Measurements from ENCODE around the gene CALML4. TPM values are rescaled to one million over a fixed set of nuclear protein-coding genes. Genes with fewer than 3 reads are reported as not detected.
A peak's percentile ranks its signal among the peaks of the same experiment; 100 is the strongest.
"Not testable (repeated sequence)": the region's sequence is repeated elsewhere in the genome, so short reads cannot be mapped to it uniquely, and the experiment has no call there.

The CALML4 gene
- polyA plus RNA-seq, 1 donor: 170 TPM

DNA sequence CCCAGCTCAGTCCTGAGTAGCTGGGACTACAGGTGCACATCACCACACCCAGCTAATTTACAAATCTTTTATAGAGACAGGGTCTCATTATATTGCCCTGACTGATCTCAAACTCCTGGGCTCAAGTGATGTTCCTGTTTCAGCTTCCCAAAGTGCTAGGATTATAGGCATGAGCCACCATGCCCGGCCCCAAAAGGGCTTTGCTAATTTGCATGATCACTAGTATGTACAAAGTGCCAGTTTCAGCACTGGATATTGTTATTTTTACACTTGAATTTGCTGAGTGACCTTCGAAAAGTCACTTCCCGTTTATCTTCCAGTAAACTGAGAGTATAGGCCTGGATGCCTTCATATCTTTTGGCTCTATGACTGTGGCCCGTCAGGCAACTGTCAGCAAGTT lies 12.2 kb upstream of the CALML4 start:
- no peak for DNase-seq
- no peak overlapping the region for H3K4me3 ChIP-seq (ENCODE audit: low read length)
- no peaks in the 10 kb centered on the region for H3K4me1 ChIP-seq (ENCODE audit: control insufficient read depth, insufficient read depth, low read length)
- H3K36me3 ChIP-seq (ENCODE audit: control insufficient read depth, insufficient read depth, low read length): peaks cover 35% of the 10 kb centered on the region
- 83% methylated on average over 2 of the region's 4 CpGs for WGBS (ENCODE audit: insufficient coverage, low lambda C conversion rate)
- H3K27me3 ChIP-seq (ENCODE audit: control insufficient read depth, insufficient read depth, low read length): no peaks in the 10 kb centered on the region
- peaks cover 8% of the 10 kb centered on the region for H3K9me3 ChIP-seq (ENCODE audit: control insufficient read depth, low read depth, low read length)
- H3K27ac ChIP-seq (ENCODE audit: low read length): no peak overlapping the region

DNA sequence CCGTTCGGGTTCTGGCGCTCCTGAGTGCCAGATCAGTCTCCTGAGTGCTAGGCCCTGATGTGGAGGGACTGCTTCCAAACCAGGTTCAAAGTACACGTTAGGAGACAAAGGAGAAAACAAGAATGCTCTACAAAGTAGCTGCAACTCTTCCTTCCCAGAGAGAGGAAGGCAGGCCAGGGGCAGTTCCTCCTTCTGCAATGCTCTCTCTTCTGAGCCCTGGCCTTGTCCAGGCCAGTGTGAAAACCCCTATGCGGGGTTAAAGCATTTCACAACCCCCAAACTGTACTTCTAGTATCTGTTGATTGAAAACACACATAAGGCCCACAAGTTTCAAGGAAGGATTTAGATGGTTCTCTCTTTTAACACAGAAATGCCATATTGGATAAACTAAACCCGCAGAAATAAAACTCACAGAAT lies 9.7 kb upstream of the CALML4 start:
- no peak overlapping the region for H3K4me3 ChIP-seq (ENCODE audit: low read length)

DNA sequence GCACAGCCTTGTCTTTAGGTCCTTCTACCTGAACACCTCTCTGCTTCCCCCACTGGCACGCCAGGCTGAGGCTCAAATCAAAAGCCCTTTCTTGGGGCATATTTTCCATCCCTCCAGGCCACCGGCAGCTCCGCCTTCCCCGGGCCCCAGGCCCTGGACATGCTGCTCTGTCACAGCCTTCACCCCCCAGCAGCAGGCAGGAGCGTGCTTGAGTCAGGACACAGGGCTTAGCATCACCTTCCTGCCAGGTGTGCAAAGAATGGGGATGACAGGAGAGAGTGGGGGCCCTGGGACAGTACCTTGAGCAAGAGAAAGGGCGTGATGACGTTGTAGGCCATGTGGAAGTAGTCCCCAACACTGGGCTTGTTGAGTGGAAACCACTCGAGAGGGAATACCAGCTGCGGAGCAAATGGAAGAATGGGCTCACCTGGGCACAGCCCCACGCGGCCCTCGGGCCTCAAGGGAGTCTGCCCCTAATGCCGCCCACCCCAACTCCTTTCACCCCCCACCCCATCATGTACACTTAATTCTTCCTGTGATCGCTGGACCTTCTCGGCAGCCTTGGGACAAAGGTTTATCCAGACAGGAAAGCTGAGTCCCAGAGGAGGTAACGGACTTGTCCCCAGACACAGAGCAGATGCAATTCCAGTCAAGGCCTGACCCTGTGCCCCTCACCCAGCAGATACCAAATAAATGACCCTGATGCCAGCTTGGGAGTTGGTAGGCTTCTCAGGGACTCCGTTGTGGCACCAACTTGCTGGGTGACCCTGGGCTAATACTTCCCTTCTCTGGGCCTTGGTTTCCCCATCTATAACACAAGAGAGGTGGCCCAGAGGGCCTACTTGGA lies 9.1 kb upstream of the CALML4 start:
- Histone ChIP-seq H3K9me3 (ENCODE audit: control insufficient read depth, low read depth, low read length) (no peaks in the 10 kb centered on the region), H3K4me1 (ENCODE audit: control insufficient read depth, insufficient read depth, low read length) (peaks cover 10% of the 10 kb centered on the region), H3K4me3 (ENCODE audit: low read length) (no peak overlapping the region), H3K27me3 (ENCODE audit: control insufficient read depth, insufficient read depth, low read length) (no peaks in the 10 kb centered on the region), H3K27ac (ENCODE audit: low read length) (no peak overlapping the region), H3K36me3 (ENCODE audit: control insufficient read depth, insufficient read depth, low read length) (peaks cover 53% of the 10 kb centered on the region)
- 80% methylated on average over 1 of the region's 17 CpGs for WGBS (ENCODE audit: insufficient coverage, low lambda C conversion rate)
- no peak for DNase-seq

More for the DNA sequence above, 9.7 kb upstream of the CALML4 start:
- H3K4me1 ChIP-seq (ENCODE audit: control insufficient read depth, insufficient read depth, low read length): peaks cover 10% of the 10 kb centered on the region
- H3K27me3 ChIP-seq (ENCODE audit: control insufficient read depth, insufficient read depth, low read length): no peaks in the 10 kb centered on the region
- no peak for DNase-seq
- no peaks in the 10 kb centered on the region for H3K9me3 ChIP-seq (ENCODE audit: control insufficient read depth, low read depth, low read length)
- no peak overlapping the region for H3K27ac ChIP-seq (ENCODE audit: low read length)
- H3K36me3 ChIP-seq (ENCODE audit: control insufficient read depth, insufficient read depth, low read length): peaks cover 52% of the 10 kb centered on the region
- WGBS (ENCODE audit: insufficient coverage, low lambda C conversion rate): no CpG with 5 or more reads among the region's 6 CpGs

DNA sequence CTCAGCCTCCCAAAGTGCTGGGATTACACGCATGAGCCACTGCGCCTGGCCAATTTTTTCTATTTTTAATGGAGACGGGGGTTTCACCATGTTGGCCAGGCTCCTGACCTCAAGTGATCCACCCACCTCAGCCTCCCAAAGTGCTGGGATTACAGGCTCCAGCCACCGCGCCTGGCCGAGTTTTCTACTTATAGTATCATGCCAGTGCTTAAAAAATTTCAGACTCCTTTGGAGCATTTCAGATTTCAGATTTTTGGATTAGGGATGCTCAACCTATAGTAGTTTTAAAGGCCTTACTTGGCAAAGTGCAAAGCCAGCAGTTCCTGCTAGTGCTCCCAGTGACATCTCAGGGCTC lies 8.3 kb upstream of the CALML4 start:
- not testable (repeated sequence) for H3K4me3 ChIP-seq (ENCODE audit: low read length); H3K27me3 ChIP-seq (ENCODE audit: control insufficient read depth, insufficient read depth, low read length); H3K27ac ChIP-seq (ENCODE audit: low read length); H3K9me3 ChIP-seq (ENCODE audit: control insufficient read depth, low read depth, low read length); DNase-seq
- Histone ChIP-seq H3K4me1 (ENCODE audit: control insufficient read depth, insufficient read depth, low read length) (peaks cover 10% of the 10 kb centered on the region), H3K36me3 (ENCODE audit: control insufficient read depth, insufficient read depth, low read length) (peaks cover 48% of the 10 kb centered on the region)
- WGBS (ENCODE audit: insufficient coverage, low lambda C conversion rate): no CpG with 5 or more reads among the region's 6 CpGs

DNA sequence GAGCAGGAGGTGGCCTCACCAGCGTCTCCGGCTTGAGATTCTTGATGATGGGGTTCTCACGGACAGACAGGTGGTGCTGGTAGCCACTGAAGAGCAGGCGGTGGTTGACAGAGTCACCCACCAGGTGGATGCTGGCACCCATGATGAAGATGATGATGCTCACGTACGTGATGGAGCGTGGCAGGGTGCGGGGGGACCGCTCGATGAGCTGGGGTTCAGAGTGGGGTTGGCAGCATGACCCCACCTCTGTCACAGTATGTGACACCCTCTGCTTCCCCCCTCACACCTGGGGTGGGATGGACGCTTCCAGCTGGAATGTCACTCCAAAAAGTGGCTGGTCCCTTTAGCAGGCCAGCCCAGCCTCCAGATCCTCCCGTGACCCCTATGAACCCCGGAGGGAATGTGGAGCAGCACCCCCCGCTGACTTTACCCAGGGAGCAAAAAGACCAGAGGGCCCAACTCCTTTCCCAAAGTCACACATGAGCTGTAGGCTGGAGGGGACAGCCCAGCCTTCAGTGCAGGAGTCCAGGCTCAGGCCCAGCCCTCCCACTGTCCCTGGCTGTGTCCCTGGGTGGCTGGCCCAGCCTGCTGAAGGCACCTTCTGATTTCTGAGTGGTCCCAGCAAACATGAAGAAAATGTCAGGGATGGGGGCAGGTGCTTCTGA lies 6.7 kb upstream of the CALML4 start:
- WGBS (ENCODE audit: insufficient coverage, low lambda C conversion rate): 80% methylated on average over 2 of the region's 14 CpGs
- Histone ChIP-seq H3K27ac (ENCODE audit: low read length) (no peak overlapping the region), H3K9me3 (ENCODE audit: control insufficient read depth, low read depth, low read length) (no peaks in the 10 kb centered on the region), H3K27me3 (ENCODE audit: control insufficient read depth, insufficient read depth, low read length) (no peaks in the 10 kb centered on the region), H3K4me3 (ENCODE audit: low read length) (no peak overlapping the region), H3K4me1 (ENCODE audit: control insufficient read depth, insufficient read depth, low read length) (peaks cover 10% of the 10 kb centered on the region), H3K36me3 (ENCODE audit: control insufficient read depth, insufficient read depth, low read length) (peaks cover 36% of the 10 kb centered on the region)
- no peak for DNase-seq

DNA sequence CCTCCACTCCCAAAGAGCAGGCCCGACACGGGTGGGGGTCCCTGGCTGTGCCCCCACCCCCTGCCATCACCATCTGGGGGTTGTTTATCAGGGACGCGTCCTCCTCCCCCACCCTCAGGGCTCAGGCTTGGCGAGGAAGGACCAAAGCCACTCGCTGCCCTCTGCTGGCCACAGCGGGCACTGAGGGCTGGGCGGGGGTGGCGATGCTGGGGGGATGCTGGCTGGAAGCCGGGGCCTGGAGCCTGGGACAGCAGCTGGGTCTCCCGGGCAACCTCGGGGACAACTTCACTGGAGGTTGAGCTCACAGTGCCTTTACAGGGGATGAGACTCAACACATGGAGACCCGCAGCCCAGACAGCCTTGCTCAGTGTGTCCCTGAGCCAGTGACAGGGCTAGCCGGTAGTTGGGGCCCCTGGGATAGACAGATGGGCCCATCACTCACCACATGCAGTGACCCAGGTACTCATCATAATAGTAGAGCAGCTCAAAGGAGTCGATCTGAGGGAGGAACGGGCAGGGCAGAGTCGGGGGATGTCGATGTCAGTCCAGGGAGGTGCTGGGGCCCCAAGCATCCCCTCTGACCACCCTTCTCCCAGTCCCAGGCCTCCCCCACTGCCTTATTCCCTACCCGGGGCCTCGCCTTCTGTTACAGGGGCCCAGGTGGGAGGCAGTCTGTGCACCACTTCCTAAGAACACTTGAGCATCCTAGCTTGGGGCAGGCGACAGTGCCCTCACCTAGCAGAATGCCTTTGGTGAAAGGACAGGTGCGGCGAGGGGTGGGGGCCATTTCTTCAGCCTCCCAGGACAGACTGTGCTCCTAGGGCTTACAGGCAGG lies 5.9 kb upstream of the CALML4 start:
- Histone ChIP-seq H3K4me1 (ENCODE audit: control insufficient read depth, insufficient read depth, low read length) (peaks cover 17% of the 10 kb centered on the region), H3K27me3 (ENCODE audit: control insufficient read depth, insufficient read depth, low read length) (no peaks in the 10 kb centered on the region), H3K27ac (ENCODE audit: low read length) (no peak overlapping the region), H3K36me3 (ENCODE audit: control insufficient read depth, insufficient read depth, low read length) (peaks cover 32% of the 10 kb centered on the region), H3K9me3 (ENCODE audit: control insufficient read depth, low read depth, low read length) (no peaks in the 10 kb centered on the region), H3K4me3 (ENCODE audit: low read length) (no peak overlapping the region)
- WGBS (ENCODE audit: insufficient coverage, low lambda C conversion rate): no CpG with 5 or more reads among the region's 23 CpGs
- DNase-seq: peak in 1 of 2 donors; percentile 48

DNA sequence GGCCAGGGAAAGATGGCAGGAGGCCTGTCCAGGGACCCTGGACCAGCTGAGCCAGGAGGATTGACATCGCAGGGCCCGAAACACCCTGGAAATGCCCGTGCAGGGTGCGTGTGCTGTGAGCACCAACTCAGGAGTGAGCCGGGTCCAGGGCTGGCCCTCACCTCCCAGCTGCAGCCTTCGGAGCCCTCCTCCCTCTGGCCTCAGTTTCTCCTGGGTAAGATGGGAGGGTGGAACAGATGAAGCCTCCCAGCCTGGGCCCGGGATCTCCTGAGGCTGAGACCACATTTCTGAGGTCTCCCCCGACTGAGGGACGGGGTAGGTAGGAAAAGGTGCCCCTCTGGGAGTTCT lies 5.3 kb upstream of the CALML4 start:
- no peaks in the 10 kb centered on the region for H3K27me3 ChIP-seq (ENCODE audit: control insufficient read depth, insufficient read depth, low read length)
- no peak for DNase-seq
- H3K27ac ChIP-seq (ENCODE audit: low read length): no peak overlapping the region
- no peaks in the 10 kb centered on the region for H3K9me3 ChIP-seq (ENCODE audit: control insufficient read depth, low read depth, low read length)
- H3K4me1 ChIP-seq (ENCODE audit: control insufficient read depth, insufficient read depth, low read length): peaks cover 23% of the 10 kb centered on the region
- H3K4me3 ChIP-seq (ENCODE audit: low read length): no peak overlapping the region
- WGBS (ENCODE audit: insufficient coverage, low lambda C conversion rate): no CpG with 5 or more reads among the region's 9 CpGs
- peaks cover 32% of the 10 kb centered on the region for H3K36me3 ChIP-seq (ENCODE audit: control insufficient read depth, insufficient read depth, low read length)

DNA sequence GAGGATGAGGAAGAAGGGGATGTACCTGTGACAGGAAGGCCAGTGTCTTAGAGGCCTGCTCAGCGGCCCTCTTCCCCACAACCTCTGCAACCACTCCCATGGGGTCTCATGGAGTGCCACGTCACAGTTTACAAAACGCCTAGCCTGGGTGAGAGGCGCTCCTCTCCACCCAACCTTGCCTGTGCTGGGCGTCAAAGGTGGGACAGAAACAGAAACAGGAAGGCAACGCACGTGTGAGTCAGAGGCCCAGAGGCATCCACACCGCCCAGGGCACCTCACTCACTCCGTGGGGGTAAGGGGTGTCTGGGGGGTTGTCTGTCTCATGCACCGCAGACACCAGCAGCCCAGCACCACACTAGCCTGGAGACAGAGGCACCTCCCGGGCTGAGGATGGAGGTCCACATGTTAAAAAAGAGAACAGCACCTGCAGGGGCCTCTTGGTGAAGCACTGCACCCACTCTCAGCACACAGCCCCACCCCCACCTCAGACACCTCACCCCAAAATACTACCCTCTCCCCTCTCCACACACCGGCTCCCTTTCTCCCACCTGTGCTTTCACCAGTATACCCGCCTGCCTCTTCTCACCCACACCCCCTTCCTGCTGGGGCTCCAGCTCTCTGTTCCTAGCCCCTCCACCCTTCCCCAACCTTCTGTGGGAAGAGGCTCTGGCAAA lies 4.7 kb upstream of the CALML4 start:
- Histone ChIP-seq H3K27ac (ENCODE audit: low read length) (no peak overlapping the region), H3K36me3 (ENCODE audit: control insufficient read depth, insufficient read depth, low read length) (peaks cover 32% of the 10 kb centered on the region), H3K27me3 (ENCODE audit: control insufficient read depth, insufficient read depth, low read length) (no peaks in the 10 kb centered on the region), H3K4me3 (ENCODE audit: low read length) (no peak overlapping the region), H3K9me3 (ENCODE audit: control insufficient read depth, low read depth, low read length) (no peaks in the 10 kb centered on the region), H3K4me1 (ENCODE audit: control insufficient read depth, insufficient read depth, low read length) (peaks cover 24% of the 10 kb centered on the region)
- DNase-seq: no peak
- no CpG with 5 or more reads among the region's 13 CpGs for WGBS (ENCODE audit: insufficient coverage, low lambda C conversion rate)

DNA sequence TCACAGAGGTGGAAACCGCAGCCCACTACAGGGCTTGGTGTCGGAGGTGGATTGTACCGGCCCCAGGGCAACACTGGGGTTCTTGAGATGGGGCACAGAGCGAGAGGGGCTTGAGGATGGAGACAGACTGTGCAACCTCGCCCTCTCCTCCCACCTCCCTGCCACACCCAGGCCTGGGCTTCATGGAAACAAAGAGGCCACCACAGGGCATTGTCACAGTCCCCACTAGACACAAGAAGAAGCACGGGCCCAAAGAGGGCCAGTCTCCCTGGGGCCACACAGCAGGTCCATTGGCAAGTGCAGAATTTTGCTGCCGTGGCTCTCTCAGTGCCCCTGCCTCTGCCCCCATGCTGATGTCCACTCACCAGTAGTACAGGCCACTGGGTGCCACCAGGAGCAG lies 4.1 kb upstream of the CALML4 start:
- no CpG with 5 or more reads among the region's 7 CpGs for WGBS (ENCODE audit: insufficient coverage, low lambda C conversion rate)
- peaks cover 29% of the 10 kb centered on the region for H3K36me3 ChIP-seq (ENCODE audit: control insufficient read depth, insufficient read depth, low read length)
- no peak for DNase-seq
- H3K27me3 ChIP-seq (ENCODE audit: control insufficient read depth, insufficient read depth, low read length): no peaks in the 10 kb centered on the region
- H3K4me3 ChIP-seq (ENCODE audit: low read length): no peak overlapping the region
- H3K27ac ChIP-seq (ENCODE audit: low read length): no peak overlapping the region
- H3K9me3 ChIP-seq (ENCODE audit: control insufficient read depth, low read depth, low read length): no peaks in the 10 kb centered on the region
- peaks cover 24% of the 10 kb centered on the region for H3K4me1 ChIP-seq (ENCODE audit: control insufficient read depth, insufficient read depth, low read length)

All from large intestine (tissue), 3 donors.